ENCODE data around the gene FBXL17.
A peak's percentile ranks its signal among the peaks of the same experiment; 100 is the strongest.

Gene FBXL17

DNA sequence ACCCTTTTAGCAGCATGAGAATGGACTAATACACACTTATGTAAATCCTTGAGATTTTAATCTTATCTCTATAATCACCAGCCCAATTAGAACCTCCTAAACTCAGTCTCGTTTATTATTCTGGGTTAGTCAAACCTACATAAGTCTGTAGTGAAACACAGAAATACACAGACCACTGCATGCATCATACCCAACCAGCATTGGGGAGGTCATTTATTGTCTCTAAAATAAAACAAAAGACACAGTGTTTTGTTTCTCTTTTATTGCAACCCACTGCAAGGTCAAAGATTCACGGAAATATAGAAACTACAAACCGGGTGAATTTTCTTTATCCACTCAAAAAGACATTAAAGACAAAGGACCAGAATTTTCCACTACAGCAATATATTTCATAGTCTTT lies 523.1 kb downstream of the FBXL17 start:
- DNase-seq (ENCODE audit: low spot score): no peak

DNA sequence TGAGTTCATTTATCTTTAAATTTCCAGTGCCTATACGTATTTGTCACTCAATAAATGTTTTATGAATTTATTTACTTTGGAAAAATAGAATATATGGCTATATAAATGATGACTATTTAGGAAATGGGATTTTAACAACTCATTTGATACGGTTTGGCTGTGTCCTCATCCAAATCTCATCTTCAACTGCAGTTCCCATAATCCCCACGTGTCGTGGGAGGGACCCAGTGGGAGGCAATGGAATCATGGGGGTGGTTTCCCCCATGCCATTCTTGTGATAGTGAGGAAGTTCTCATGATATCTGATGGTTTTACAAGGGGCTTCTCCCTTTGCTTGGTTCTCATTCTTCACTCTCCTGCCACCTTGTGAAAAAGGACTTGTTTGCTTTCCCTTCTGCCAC lies 523.6 kb downstream of the FBXL17 start:
- no peak for DNase-seq (ENCODE audit: low spot score)

DNA sequence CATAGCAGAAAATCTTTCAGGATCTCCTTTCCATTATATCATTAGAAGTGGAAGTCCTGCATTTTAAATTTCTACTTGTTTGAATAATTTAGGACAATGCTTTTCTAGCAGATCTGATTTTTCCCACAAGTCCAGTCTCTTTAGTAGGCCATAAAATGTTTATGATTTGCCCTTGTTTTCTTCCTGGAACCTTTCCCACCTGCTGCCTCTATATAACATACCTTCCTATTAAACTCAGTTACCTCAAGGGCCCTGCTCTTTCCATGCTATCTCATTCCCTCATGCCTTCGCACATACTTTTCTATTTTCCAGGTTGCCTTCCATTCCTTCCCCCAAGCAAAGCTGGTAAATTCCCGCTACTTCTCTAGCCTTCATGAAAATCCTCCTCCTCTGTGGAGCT lies 524.1 kb downstream of the FBXL17 start:
- DNase-seq (ENCODE audit: low spot score): no peak

DNA sequence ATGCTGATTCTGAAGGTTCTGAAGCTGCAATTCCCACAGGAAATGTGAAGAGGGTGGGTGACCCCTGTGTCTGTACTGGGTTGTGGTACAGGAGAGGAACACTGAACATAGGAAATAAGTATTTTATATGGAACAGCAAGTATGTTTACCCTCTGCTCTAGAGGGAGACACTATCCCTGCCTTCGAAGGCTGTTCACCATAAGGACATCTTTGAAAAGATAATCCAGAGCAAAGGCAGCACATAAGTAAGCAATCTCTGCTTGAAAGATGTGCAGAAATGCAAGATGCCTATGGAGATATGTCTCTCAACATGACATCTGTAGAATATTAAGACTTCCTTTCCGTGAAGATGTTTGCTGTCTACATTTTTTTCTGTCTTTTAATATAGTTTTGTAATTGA lies 526.7 kb downstream of the FBXL17 start:
- no peak for DNase-seq (ENCODE audit: low spot score)

DNA sequence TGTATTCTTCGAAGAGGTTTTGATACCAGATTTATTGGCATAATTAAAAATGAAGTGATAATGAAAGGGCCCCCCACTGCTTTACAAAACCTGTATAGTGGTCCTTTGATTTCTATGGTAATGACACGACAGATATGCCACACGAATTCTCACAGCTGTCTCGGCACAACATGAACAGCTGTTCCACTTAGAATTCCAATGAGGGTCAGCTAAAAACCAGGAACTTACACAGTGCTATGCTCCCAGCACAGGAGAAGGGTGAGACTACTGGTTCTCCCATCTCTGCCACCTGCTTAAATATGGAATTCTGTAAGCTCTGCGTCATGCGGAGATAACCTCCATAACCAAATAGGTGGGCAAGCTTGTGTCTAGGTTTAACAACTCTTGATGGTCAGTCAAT lies 528.2 kb downstream of the FBXL17 start:
- no peak for DNase-seq (ENCODE audit: low spot score)

DNA sequence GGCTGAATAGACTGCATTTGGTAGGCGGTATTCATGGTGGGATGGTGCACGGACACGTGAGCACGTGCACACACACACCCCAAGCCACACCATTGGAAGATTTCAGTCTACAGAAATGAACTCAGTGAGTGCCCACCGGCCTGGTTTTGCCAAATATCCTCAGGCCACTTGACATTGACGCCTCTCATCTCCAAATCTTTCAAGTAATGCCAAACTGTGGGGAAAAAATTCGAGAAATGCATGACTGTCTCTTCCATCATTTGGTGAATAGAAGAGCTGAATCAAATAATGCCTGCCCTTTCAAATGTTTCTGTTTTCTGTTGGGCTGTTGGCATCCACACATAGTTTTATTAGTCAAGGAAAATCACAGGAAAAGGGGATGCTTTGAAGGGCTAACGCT lies 528.9 kb downstream of the FBXL17 start:
- DNase-seq (ENCODE audit: low spot score): no peak

DNA sequence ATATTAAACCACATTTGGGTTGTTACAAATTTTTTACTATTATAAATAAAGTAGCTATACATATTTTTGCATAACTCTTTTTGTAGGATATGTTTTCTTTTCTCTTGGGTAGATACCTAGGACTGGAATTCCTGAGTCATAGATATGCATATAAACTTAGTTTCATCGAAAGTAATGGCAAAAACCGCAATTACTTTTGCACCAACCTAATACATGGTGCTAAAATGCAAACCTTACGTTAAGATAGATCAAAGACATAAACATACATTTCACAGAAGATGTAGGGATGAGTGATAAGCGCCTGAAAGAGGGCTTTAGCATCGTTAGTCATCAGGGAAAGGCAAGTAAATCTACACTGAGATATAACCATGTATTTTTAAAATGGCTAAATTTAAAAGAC lies 532.8 kb downstream of the FBXL17 start:
- DNase-seq (ENCODE audit: low spot score): no peak

GRCh38 chr5:107840592-107840991 lies 541.3 kb downstream of the FBXL17 start:
- no peak for DNase-seq (ENCODE audit: low spot score)

DNA sequence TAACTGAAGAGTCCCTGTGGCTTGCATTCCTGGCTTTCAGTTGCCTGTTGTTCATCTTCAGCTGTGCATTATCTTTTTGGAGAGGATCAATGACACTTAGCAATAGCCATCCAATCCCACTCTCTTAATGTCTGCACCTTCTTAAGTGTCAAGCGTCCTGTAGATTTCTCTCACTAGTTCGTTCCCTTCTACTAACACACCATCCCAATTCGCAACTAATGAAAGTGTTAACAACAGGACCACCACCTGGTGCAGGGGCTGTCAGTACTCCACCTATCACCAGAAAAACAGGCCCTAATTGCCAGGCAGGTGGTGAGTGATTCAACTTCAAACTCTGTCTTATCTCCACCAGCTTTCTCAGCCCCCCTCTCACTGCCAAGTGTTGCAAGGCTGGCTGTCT lies 541.7 kb downstream of the FBXL17 start:
- no peak for DNase-seq (ENCODE audit: low spot score)

GRCh38 chr5:107835096-107835495 lies 546.8 kb downstream of the FBXL17 start:
- no peak for DNase-seq (ENCODE audit: low spot score)

DNA sequence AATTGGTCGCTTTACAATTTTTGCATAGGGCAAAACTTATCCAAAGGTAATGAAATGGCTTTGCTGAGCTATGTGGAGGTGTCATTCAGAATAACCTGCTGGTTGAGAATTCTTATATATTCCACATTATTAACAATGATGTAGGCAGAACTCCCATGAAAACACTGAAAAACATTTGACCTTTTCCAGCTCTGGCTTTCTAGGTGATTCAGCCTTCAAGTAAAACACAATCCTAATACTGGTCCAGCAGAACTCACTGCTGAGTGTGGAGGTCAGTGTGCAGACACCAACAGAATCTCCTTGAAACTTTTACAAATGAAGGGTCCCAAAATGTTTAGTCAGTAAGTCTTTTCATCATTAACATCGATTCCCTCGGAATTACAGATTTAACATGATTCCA lies 549.2 kb downstream of the FBXL17 start:
- no peak for DNase-seq (ENCODE audit: low spot score)

DNA sequence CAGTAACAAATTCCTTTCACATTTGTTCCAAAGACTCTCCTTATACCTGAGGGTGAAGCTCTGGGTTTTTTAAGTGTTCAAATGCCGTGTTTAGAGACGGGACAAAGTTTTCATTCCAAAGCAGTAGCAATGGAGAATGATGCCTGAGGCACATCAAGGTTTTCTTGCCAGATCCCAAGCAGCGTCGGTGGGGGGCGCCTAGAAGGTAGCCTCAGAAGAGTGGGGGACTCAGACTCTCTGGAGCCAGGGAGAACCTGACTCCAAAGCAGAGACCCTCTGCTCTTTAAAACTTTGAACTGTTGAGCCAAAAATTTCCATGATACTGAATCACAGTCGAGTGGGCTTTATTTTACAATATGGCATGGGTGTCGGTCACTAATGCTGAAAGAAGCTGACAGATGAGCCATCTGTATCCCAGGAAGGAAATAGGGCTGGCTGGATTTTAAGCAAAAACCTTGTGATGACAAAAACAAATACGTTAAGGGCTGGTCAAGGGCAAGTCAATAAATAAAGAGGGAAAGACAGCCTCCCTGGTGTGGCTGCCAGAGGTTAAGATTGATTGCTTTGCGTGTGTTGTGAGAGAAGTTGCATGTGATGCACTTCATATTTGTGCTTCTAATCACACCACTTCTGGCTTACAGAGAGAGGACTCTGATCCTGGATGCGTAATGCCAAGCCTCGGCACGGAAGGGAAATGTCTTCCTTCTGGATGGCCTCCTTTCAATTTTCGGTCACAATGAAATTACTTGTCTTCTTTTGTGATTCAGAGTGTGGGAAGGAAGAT lies 550.1 kb downstream of the FBXL17 start:
- no peak for DNase-seq (ENCODE audit: low spot score)

- DNase-seq (ENCODE audit: low spot score): no peak
Measured at GRCh38 chr5:107830750-107831149, 551.1 kb downstream of the FBXL17 start.

DNA sequence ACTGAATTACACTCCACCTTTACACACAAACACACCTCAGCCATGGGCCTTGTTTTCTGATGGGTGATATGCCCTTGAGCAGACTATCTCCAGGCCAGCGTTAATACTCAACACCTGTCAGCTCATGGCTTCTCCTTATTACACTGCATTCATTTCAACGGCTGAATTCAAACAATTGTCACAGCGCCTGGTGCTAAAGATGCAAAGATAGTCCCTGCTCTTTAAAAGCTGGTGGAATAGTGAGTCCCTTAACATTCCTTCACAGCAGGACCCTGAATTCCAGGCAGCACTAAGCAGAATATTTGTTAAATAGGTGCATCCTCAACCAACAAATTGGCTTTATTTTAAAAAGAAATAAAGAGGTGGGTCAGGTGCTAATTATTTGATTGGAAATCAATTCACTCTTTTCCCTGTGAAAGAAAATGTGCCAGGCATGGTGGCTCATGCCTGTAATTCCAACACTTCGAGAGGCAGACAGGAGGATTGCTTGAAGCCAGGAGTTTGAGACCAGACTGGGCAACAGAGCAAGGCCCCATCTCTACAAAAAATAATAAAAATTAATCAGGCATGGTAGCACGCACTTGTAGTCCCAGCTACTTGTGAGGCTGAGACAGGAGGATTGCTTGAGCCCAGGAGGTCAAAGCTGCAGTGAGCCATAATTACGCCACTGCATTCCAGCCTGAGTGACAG lies 555.4 kb downstream of the FBXL17 start:
- DNase-seq (ENCODE audit: low spot score): no peak

GRCh38 chr5:107824821-107825220 lies 557.1 kb downstream of the FBXL17 start:
- DNase-seq (ENCODE audit: low spot score): no peak

GRCh38 chr5:107821288-107821687 lies 560.6 kb downstream of the FBXL17 start:
- DNase-seq (ENCODE audit: low spot score): no peak

DNA sequence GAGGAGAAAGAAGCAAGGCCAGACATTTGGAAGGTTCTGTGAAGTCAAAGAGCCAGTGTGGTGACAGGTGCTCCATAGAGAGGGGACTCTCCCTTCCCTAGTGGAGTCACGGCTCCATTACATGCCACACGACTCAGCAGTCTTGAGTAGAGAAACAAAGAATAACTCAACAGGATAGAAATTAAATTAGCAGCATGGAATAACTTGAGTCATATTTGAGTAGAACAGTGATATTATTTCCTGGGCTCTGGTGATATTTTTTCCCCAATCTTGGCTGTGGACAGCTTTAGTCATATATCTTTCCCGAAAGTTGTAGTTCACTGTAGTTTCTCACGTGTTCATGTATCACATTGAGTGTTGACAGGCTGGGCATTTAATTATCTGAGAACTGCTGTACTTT lies 561.5 kb downstream of the FBXL17 start:
- no peak for DNase-seq (ENCODE audit: low spot score)

- DNase-seq (ENCODE audit: low spot score): no peak
Measured at GRCh38 chr5:107817951-107818350, 563.9 kb downstream of the FBXL17 start.

DNA sequence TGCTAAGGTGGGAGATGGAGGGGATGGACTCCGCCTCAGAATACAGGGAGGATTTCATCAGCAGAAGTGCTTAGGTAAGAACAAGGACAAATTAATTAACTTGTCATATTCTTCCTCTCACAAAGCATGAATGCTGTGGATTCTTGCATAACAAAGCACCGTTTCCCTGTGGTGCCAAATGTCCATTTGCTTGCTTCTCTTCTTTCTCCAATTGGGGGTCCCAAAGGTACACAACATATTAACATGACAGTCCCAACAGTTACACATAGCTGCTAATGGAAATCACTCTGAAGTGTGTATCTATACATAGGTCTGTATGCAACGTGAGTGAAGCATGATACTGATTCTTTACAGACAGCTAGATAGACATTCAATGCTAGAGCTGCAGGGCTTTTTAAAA lies 564.5 kb downstream of the FBXL17 start:
- DNase-seq (ENCODE audit: low spot score): no peak

DNA sequence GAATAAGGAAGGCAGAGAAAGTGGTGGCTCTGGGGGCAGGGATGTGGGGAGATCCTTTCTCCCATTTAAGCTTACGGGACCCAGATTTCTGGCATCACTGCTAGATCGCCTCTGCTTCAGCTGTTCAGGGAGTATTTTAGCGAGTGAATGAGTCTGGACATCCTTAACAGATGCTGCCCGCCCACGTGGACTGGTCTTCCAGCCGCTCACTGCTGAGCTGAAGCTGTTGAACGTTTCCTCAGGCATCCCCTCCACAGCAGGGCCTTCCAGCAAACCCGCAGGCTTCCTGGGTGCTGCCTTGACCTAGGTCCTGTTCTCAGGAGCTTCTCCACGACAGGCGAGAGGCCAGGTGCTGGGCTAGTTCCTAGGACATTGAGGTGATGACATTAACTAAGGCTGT lies 566.8 kb downstream of the FBXL17 start:
- DNase-seq (ENCODE audit: low spot score): no peak

GRCh38 chr5:107814183-107814827 lies 567.6 kb downstream of the FBXL17 start:
- DNase-seq (ENCODE audit: low spot score): no peak

DNA sequence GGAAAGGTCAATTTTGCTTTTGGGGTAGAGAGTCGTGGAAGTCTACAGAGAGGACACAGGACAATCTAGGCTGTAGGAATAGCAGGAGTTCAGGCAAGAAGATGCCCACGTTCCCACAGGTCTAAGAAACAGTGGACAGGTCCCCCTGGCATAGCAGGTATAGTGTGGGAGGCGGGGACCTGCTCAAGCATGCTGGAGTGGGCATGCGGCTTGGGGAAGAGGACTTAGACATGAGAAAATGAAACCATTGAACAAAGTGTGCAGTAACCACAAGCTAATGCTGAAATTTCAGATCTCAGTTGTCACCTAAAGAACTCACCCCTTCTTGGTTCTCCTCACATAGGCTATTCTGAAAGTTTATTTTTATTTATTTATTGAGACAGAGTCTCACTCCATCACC lies 568.3 kb downstream of the FBXL17 start:
- no peak for DNase-seq (ENCODE audit: low spot score)

DNA sequence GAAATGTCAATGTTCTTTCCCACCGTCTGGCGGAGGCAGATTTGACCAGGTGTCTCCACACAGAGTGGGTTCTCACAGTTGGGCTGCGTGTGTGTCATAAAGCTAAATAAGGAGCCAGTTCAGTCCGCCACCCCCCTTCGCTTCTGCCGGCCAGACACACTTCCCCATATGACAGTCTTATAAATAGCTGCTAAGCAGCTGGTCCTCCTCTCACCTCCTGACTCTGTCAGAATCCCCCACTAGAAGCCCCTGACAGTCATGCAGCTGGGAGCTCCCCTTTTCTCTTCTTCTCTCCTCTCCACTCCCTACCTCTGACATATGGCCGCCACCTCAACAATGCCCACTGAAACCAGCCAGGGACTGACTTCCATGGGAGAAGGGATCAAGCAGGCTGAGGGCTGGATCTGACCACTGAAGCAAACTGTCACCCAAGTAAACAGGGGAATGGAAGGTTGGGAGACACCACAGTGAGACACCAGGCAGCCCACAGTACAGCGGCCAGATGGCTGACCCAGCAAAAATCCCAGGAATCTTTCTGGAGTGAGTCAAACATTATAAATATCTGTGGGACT lies 569.2 kb downstream of the FBXL17 start:
- peak; percentile 24 for DNase-seq (ENCODE audit: low spot score)

All from Ammon's horn (tissue), 1 donor.